ENCODE results near the gene PHOSPHO2. TPM values are rescaled to one million over a fixed set of nuclear protein-coding genes. Genes with fewer than 3 reads are reported as not detected.

The PHOSPHO2 gene
- total and polyA plus RNA-seq, 9 of the 15 experiments (the other 6 are each of a cell fraction or from before 2014, with no cell fraction given), result 7.8 to 19.1 (median 11.7) TPM

DNA sequence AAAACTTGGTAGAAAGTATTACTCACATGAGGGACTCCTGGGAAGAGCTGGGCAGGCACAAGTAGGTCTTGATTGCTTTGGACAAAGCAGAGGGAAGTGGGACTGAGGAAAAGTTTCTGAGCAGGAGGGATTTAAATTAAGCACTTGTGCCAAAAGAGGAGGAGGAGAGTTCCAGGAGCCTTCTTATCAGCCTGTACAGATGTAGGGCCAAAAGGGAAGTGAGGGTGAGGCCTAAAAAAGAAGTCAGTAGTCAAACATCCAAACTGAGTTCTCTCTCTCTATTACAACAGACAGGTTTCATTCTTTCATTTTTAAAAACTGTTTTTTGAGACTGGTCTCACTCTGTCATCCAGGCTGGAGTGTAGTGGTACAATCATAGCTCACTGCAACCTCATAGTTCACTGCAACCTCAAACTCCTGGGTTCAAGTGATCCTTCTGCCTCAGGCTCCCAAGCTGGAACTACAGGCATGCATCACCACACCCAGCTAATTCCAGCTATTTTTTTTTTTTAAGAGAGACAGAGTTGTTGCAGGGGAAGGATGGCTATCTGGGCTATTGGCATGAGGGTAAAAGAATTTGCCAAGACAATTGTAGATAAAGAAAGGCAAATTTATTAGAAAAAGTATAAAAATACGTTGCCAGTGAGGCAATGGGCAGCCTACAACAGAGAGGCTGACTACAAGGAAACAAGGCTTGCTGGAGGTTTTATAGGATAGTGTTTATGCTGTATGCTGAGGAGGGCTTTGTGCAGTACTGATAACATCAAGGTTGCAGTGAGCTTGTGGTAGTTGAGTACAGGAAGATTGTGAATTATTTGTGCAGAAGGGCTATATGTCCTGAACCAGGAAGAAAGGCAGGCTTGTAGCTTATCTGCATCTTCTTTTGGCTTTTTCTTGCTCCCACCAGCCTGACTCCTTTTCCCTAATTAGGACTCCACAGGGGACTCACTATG, 29.0 kb upstream of the PHOSPHO2 start:
- Histone ChIP-seq H3K79me2 (ENCODE audit: control insufficient read depth, insufficient read depth, low read length) (no peaks in the 10 kb centered on the region), H3K9ac (ENCODE audit: insufficient read depth in 1 of 2, low read depth in 2 of 2, low read length in 2 of 2) (peak overlapping the region in 1 of 2 experiments; percentile 32; a peak in 2 of 4 replicates), H3K9me3 (replicated peaks; ENCODE audit: control insufficient read depth, insufficient read depth, low read depth, low read length) (no peaks in the 10 kb centered on the region), H3K4me3 (peak overlapping the region; percentile 6; the same call in 1 of the 2 replicates), H3K4me1 (replicated peaks in 1 of 2; ENCODE audit: control insufficient read depth in 2 of 2, insufficient read depth in 2 of 2, low read length in 2 of 2) (peaks cover 4 to 69% of the 10 kb centered on the region in 2 experiments; a peak in 4 of 5 replicates), H3K36me3 (ENCODE audit: control insufficient read depth, insufficient read depth, low read length) (no peaks in the 10 kb centered on the region), H3K27ac (ENCODE audit: extremely low read depth, low read depth, low read length) (peak overlapping the region; percentile 71), H3K9me1 (ENCODE audit: control insufficient read depth, insufficient read depth, low read length) (no peaks in the 10 kb centered on the region), H4K20me1 (replicated peaks; ENCODE audit: control insufficient read depth, insufficient read depth, low read length) (no peaks in the 10 kb centered on the region), H3K4me2 (ENCODE audit: insufficient read depth, low read length) (peak overlapping the region; percentile 63), H3K27me3 (ENCODE audit: control insufficient read depth in 2 of 2, insufficient read depth in 2 of 2, low read length in 2 of 2) (no peaks in the 10 kb centered on the region), H2AFZ (ENCODE audit: low read depth, low read length) (peak overlapping the region; percentile 78)
- in situ Hi-C loops (cut with MboI) (no loop called here), intact Hi-C loops (cut with micrococcal nuclease) (loop anchor here (1.0 to 10.0 kb wide), 2 partner anchors 29 to 260 kb away; partner anchors contain the start of genes CFAP210 and PHOSPHO2)
- WGBS (ENCODE audit: insufficient coverage, low coverage, missing lambda C conversion rate), result 6% methylated on average over 1 of the region's 1 CpG
- CTCF ChIA-PET (ENCODE audit: low intra/inter-chr PET ratio), result no interaction called here
- peak; percentile 87 for FAIRE-seq
- peak; percentile 51 to 92 (median 70) for DNase-seq (ENCODE audit: extremely low read depth in 1 of 4, low spot score in 3 of 4)
- POLR2A ChIA-PET, result interaction anchor here (0.6 to 1.6 kb wide), 8 partner anchors 8 to 69 kb away, joined by 3 to 11 read pairs (median 4); partner anchors contain the start of genes CFAP210, KLHL23 and PHOSPHO2
- BruUV-seq (replicated peaks), result no TSS peak
- peak; percentile 85 for ATAC-seq
- TF ChIP-seq SMARCC2 (IDR thresholded peaks at IDR 0.05; ENCODE audit: low read depth), result peak; percentile 94
- no peak for TF ChIP-seq ZNF3 (CRISPR knock-in tag; IDR thresholded peaks at IDR 0.05)
- 0 out of 2 replicates have a peak, but pooled peaks have one; percentile 29 for TF ChIP-seq ZNF311 (CRISPR knock-in tag; IDR thresholded peaks at IDR 0.05)
- TF ChIP-seq, protein P1, sequence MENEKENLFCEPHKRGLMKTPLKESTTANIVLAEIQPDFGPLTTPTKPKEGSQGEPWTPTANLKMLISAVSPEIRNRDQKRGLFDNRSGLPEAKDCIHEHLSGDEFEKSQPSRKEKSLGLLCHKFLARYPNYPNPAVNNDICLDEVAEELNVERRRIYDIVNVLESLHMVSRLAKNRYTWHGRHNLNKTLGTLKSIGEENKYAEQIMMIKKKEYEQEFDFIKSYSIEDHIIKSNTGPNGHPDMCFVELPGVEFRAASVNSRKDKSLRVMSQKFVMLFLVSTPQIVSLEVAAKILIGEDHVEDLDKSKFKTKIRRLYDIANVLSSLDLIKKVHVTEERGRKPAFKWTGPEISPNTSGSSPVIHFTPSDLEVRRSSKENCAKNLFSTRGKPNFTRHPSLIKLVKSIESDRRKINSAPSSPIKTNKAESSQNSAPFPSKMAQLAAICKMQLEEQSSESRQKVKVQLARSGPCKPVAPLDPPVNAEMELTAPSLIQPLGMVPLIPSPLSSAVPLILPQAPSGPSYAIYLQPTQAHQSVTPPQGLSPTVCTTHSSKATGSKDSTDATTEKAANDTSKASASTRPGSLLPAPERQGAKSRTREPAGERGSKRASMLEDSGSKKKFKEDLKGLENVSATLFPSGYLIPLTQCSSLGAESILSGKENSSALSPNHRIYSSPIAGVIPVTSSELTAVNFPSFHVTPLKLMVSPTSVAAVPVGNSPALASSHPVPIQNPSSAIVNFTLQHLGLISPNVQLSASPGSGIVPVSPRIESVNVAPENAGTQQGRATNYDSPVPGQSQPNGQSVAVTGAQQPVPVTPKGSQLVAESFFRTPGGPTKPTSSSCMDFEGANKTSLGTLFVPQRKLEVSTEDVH (IDR thresholded peaks at IDR 0.05; ENCODE audit: low read depth, partially characterized antibody), result peak; percentile 27
- TF ChIP-seq PTRF (tag; IDR thresholded peaks at IDR 0.05), result no peak
- no peak for TF ChIP-seq PTBP1 (IDR thresholded peaks at IDR 0.05; ENCODE audit: low read depth, low read length)
- TF ChIP-seq, protein P2, sequence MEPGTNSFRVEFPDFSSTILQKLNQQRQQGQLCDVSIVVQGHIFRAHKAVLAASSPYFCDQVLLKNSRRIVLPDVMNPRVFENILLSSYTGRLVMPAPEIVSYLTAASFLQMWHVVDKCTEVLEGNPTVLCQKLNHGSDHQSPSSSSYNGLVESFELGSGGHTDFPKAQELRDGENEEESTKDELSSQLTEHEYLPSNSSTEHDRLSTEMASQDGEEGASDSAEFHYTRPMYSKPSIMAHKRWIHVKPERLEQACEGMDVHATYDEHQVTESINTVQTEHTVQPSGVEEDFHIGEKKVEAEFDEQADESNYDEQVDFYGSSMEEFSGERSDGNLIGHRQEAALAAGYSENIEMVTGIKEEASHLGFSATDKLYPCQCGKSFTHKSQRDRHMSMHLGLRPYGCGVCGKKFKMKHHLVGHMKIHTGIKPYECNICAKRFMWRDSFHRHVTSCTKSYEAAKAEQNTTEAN (CRISPR knock-in tag; IDR thresholded peaks at IDR 0.05), result no peak
- TF ChIP-seq ZNF165 (CRISPR knock-in tag; IDR thresholded peaks at IDR 0.05; ENCODE audit: borderline replicate concordance), result no peak
- TF ChIP-seq, protein P3, sequence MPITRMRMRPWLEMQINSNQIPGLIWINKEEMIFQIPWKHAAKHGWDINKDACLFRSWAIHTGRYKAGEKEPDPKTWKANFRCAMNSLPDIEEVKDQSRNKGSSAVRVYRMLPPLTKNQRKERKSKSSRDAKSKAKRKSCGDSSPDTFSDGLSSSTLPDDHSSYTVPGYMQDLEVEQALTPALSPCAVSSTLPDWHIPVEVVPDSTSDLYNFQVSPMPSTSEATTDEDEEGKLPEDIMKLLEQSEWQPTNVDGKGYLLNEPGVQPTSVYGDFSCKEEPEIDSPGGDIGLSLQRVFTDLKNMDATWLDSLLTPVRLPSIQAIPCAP (CRISPR knock-in tag; IDR thresholded peaks at IDR 0.05; ENCODE audit: borderline replicate concordance), result no peak
- TF ChIP-seq, protein P4, sequence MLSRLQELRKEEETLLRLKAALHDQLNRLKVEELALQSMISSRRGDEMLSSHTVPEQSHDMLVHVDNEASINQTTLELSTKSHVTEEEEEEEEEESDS (CRISPR knock-in tag; IDR thresholded peaks at IDR 0.05), result no peak
- TF ChIP-seq, protein P5, sequence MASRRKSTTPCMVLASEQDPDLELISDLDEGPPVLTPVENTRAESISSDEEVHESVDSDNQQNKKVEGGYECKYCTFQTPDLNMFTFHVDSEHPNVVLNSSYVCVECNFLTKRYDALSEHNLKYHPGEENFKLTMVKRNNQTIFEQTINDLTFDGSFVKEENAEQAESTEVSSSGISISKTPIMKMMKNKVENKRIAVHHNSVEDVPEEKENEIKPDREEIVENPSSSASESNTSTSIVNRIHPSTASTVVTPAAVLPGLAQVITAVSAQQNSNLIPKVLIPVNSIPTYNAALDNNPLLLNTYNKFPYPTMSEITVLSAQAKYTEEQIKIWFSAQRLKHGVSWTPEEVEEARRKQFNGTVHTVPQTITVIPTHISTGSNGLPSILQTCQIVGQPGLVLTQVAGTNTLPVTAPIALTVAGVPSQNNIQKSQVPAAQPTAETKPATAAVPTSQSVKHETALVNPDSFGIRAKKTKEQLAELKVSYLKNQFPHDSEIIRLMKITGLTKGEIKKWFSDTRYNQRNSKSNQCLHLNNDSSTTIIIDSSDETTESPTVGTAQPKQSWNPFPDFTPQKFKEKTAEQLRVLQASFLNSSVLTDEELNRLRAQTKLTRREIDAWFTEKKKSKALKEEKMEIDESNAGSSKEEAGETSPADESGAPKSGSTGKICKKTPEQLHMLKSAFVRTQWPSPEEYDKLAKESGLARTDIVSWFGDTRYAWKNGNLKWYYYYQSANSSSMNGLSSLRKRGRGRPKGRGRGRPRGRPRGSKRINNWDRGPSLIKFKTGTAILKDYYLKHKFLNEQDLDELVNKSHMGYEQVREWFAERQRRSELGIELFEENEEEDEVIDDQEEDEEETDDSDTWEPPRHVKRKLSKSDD (conservative IDR thresholded peaks at IDR 0.05; ENCODE audit: low read length), result no peak
